GM21360 (cell line): Measurements from ENCODE around the gene ARMC9.

ENCODE experiments used
- ATAC-seq: cut with Tn5 transposase; IDR thresholded peaks from one replicate; pipeline ENCODE4 v1.9.1; 2021; ENCODE audit warnings: mild to moderate bottlenecking, moderate library complexity; ENCODE audit not compliant: unreplicated experiment

ARMC9 gene

DNA sequence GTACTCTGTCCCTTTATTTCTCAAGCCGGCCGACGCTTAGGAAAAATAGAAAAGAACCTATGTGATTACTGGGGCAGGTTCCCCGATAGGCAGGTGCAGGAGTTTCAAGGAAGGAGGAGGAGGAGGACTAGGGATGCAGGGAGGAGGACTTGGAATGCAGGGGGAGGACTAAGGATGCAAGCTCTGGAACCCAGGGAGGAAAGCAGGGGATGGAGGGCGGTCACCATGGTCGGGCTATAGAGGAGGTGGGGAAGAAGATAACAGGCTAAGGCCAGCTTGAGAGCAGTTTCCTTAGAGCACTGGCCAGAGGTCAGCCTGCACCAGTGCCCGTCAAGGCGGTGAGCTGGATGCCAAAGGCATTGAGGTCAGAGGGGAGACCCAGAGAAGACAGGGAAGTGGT lies 178.4 kb downstream of the ARMC9 start:
- no peak for ATAC-seq

DNA sequence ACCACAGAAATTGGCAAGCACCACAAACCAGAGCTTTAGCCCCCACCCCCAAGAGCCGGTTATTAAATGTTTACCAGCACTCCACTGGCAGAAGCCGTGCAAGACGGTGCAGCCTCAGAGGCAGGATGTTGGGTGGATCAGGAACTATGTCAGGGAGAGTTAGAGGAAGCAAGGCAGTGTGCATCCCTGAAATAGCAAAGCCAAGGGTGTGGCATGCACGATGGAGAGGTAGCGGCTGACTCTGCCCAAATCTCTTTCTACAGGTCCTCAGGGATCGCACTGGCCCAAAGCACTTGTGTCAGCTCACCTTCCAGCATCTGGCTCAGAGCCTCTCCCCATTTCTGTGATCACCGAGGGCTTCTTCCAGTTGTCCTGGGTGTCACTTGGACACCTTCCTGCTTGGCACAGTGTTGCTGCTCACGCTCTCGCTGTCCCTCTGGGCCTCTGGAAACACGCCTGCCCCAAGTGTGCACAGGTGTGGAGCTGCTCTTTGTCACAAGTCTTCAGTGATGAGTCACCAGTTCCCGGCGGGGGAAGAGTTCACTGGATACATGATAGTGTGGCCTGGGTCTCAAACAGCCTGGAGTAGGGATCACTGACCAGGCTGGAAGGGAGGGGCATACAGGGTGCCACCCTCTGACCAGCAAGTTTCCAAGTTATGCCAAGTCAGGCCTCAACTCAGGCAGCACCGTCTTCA lies 179.7 kb downstream of the ARMC9 start:
- ATAC-seq, result no peak

DNA sequence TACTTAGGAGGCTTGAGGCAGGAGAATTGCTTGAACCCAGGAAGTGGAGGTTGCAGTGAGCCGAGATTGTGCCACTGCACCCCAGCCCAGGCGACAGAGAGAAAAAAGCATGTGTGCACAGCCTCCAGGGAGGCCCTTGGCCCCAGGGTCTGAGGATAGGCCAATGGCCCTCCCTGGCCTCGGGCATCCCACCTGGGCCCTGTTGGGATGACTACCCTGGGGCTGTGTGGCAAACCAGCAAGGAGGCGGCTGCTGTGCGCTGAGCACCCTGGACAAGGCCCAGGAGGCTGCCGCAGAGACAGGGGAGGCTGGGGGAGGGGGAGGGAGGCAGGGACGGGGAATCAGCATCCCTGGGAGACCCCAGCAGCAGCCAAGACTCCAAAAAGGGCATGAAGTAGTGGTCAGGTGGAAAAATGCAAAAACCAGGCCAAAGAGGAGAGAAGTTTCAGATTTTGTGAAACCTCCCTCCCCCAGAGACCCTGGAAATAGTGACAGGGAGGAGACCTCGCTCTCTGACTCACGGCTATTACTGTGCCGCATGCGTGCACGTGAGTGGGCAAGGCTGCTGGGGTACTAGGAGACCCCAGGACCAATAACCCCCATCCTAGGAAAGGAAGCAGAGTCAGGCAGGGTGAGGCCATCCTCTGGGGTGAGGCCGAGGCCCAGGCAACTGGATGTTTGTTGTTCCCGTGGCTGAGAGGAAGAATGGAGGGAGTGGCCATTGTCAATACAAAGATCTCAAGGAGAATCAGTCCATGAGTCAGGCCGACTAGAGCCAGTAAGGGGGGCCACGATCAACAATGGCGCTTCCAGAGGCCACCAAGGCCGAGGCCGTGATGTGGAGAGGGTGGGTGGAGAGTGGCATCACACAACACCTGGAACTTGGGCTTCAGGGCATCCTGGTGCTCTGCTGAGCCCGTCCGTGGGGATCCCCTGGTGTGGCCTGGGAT lies 181.1 kb downstream of the ARMC9 start:
- no peak for ATAC-seq

DNA sequence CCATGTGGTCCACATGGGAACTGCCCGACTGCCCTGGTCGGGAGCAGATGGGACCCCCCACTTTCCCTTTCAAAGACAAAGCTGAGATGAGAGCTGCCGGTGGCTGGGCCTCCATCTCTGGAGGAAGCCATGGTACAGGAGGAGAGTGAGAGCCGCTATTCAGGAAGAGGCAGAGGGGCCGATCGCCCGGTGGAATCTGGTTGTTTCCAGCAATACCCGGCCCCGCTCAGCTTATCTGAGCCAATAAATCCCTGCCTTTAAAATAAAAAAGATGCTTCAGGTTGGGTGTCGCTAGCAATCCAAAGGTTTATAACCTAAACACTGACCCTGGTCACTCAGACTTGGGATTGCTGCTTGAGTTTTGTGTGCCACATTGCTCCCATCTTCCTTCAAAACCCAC lies 181.9 kb downstream of the ARMC9 start:
- no peak for ATAC-seq

DNA sequence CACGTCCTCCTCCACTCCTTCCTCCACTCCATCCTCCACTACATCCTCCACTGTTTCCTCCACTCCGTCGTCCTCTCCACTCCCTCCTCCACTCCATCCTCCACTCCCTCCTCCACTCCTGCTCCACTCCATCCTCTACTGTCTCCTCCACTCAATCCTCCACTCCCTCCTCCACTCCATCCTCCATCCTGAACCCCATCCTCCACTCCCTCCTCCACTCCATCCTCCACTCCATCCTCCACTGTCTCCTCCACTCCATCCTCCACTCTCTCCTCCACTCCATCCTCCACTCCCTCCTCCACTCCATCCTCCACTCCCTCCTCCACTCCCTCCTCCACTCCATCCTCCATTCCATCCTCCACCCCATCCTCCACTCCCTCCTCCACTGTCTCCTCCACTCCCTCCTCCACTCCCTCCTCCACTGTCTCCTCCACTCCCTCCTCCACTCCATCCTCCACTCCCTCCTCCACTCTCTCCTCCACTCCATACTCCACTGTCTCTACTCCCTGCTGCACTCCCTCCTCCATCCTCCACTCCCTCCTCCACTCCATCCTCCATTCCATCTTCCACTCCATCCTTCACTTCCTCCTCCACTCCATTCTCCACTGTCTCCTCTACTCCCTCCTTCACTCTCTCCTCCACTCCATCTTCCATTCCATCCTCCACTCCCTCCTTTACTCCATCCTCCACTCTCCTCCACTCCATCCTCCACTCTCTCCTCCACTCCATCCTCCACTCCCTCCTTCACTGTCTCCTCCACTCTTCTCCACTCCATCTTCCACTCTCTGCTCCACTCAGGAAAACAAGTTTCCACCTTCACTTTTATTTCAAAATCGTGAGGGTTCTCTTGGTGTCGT lies 182.8 kb downstream of the ARMC9 start:
- no peak for ATAC-seq

DNA sequence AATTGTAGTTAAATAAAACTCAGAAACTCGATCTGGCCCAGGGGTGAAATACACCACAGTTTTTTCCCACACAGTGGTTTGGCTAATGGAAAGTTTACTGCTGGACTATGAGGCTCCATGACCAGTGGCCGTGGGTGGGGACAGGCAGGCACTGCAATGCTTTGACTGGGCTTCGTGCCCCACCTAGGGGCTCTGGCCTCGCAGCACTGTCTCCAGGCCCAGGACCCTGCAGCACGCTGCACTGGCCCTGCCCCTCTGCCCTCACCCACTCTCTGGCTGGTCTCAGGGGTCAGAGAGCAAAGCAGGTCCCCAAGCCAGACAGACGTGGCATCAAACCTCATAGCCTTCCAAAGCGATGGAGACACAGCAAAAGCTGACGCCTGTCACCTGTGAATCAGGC lies 183.7 kb downstream of the ARMC9 start:
- ATAC-seq, result no peak

DNA sequence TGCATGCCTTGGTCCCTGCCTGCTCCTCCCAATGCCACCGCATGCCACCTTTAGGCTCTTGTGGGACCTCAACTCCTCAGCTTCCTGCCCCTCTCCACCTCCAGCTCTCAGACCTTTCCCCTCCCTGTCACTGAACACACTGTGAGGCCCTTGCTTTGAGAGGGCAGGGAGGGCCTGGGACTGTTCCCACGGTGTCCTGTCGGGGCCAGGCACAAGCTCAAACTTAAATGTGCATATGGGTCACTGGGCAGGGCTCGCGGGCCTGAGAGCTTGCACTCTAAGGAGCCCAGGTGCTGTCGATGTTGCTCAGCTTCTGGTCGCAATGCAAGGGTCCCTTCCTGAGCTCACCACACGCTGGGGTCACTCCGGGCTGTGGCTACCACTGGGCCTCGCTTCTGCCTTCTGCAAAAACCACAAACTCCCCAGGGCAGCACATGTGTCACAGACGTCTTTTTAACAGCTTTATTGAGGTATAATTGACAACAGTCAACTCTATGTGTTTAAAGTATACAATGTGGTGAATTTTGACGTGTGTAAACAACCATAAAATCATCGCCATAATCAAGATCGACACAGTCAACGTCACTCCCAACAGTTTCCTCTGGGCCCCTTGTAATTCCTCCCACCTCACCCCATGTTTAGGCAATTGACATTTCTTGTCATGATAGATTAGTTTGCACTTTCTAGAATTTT lies 185.1 kb downstream of the ARMC9 start:
- ATAC-seq, result no peak

DNA sequence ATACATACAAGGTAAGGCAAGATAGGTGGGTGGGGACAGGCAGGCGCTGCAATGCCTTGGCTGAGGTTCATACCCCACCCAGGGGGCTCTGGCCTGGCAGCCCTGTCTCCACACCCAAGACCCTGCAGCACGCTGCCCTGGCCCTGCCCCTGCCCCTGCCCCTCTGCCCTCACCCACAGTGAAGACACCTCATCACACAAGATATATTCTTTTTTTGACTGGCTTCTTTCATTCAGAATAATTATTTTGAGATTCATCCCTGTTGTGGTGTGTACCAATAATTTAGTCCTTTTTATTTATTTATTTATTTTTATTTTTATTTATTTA lies 185.6 kb downstream of the ARMC9 start:
- ATAC-seq, result no peak

DNA sequence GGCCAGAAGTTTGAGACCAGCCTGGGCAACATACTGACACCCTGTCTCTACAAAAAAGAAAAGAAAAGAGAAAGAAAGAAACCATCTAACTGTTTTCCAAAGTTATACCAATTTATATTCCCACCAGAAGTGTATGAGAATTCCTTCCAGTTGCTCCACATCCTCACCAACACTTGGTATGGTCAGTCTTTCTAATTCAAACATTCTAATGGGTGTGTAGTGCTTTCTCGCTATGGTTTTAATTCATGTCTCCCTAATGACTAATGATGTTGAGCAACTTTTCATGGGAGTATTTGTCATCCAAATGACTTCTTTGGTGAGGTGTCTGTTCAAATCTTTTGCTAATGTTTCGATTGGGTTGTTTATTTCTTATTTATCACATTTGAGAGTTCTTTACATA lies 186.5 kb downstream of the ARMC9 start:
- ATAC-seq, result no peak

DNA sequence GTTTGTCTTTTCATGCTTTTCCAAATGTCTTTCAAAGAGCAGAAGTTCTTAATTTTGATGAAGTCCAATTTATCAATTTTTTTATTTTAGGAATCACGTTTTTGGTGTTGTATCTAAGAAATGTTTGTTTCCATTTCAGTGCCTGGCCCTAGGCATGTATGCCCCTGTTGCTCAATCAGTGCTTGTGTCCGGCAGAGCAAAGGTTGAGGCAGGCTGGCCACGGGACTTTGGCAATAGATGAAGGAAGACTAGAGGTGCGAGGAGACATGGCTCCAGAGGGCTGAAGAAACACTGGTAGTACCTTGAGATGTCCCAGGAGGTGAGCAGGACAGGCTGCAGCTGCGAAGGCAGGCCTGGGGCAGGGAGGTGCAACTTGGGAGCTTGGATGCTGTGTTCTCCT lies 187.0 kb downstream of the ARMC9 start:
- no peak for ATAC-seq

DNA sequence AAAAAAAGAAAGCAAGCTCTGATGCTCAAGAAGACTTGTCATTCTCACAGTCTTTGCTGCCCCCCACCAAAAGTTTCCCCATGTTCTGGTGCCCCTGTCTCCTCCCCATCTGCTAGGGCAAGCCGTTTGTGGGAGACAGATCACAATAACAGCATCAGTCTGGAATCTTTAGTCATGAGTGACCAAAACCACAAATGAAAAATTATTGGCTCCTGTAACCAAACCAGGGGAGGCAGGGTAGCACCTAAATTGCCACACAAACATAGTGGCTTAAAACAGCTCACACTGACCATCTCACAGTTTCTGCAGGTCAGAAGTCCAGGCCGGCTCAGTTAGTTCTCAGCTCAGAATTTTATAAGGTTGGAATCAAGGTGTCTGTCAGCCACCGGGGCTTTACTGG lies 188.0 kb downstream of the ARMC9 start:
- ATAC-seq, result no peak

DNA sequence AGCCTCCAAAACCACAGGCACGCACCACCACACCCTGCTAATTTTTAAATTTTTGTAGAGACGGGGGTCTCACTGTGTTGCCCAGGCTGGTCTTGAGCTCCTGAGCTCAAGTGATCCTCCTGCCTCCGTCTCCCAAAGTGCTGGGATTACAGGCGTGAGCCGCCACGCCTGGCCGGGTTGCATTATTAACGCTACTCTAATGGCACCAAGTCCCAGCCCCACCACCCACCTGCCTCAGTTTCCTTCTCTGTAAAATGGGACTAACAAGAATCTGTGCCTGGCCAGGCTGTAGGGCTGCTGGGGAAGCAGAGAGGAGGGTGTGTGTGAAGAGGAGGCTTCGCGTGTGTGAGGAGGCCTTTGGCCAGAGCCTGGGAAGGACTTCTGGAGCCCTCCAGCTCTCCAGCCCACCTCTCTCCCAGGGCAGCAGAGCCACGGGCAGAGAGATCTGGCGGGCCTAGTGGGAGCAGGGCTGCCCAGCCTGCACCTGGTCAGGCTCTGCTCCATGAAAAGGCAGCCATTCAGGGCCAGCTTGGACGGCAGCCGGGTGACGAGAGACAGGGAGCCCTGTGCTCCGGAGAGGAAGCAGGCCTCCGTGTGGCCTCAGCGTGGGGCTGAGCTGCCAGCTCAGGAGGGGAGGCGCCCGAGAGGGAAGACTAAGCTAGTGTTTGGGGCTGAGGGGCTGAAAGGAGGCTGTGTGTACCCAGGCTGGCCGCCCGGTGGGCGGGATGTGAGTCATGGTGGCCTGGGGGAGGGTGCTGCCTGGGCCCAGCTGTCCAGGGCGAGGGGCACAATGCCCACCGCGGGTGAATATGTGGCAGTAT lies 189.7 kb downstream of the ARMC9 start:
- ATAC-seq, result no peak

DNA sequence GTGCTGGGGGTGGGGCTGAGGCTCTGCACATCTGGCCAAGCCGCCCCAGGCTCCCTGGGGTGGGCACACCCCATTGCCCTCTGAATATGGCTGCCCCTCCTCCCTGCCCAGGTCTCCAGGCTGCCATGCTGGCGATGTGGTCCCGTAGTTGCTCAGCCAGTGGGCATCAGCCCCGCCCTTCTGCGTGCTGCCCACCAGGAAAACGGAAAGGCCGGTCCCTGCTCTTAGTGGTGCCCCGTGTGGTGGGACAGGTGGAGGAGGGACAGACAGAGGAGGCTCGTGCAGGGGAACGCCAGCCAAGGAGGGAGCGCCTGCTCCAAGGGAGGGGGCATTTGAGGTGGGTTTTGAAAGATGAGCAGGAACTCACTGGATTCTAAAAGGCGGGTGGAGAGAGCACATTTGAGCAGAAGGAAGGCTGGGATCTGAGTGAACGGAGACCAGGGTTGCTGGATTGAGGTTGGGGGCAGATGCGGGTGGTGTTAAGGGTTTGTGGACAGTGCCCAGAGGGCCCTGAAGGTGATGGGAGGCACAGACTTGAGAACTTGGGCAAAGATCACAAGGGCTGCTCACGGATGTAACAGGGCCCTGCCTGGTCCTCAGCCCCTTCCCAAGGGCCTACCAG lies 190.4 kb downstream of the ARMC9 start:
- no peak for ATAC-seq

DNA sequence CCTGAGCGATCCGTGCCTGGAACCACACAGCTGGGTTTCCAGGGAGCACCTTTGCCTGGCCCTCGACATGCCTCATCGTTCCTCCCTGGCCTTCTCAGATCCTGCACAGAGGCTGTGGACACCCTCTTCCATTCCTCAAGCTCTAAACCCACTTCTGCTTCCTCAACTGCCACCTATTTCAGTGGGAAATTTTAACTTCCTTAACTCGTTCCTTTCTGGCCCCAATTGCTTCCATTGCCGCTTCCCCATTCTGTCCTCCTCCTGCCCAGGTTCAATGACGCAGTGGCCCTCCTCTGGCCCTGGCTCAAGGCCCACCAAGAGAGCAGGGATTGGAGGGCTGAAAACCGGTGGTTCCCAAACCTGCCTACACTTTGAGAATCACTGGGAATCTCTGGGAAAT lies 192.2 kb downstream of the ARMC9 start:
- no peak for ATAC-seq

DNA sequence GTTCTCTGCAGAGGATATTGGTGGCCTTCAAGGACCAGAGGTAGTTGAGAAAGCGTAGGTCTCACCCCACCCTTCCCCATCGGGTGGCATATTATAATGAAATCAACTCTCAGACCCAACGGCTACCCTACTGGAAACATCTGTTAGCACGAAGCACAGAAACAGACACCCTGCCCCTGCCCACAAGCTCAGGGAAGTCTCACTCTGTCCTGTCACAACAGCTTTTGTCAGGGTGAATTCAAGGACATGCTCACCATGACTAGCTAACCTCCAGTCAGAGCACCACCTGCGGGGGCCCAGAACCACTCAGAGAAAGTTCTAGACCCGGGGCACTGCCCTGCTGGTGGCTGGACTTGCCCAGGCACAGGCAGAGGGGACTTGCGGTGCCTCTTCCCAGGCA lies 193.6 kb downstream of the ARMC9 start:
- ATAC-seq, result no peak

DNA sequence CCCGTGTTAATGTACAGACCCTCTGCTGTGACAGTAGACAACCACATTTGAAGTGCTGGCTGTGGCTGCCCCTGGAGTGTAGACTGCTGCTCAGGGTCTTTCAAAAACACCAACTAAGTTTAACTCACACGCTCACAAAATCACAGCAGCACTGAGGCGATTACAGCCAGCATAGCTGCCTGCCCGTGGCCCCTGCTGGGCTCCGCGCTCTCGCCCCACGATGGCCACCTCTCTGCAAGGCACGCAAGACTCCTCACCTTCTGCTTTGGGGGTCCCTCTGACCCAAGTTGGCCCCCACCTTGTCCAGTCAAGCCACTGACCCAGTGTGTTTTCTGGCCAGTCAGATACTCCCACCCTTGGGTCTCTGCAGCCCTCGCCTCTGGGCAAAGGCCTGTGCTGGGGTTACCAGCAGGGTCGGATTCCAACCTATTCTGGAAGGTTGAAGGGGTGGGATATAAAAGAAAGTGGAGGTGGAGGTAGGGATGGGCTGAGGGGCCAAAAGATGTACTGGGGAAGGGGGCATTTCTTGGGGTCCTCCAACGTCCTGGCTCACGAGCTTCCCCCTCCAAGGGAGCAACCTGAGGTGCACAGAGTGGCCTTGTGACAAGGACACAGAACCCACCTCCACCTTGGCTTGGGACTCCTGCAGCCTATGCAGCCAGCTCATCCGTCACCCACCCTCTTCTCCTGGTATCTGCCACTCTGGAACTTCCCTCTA lies 194.2 kb downstream of the ARMC9 start:
- no peak for ATAC-seq

DNA sequence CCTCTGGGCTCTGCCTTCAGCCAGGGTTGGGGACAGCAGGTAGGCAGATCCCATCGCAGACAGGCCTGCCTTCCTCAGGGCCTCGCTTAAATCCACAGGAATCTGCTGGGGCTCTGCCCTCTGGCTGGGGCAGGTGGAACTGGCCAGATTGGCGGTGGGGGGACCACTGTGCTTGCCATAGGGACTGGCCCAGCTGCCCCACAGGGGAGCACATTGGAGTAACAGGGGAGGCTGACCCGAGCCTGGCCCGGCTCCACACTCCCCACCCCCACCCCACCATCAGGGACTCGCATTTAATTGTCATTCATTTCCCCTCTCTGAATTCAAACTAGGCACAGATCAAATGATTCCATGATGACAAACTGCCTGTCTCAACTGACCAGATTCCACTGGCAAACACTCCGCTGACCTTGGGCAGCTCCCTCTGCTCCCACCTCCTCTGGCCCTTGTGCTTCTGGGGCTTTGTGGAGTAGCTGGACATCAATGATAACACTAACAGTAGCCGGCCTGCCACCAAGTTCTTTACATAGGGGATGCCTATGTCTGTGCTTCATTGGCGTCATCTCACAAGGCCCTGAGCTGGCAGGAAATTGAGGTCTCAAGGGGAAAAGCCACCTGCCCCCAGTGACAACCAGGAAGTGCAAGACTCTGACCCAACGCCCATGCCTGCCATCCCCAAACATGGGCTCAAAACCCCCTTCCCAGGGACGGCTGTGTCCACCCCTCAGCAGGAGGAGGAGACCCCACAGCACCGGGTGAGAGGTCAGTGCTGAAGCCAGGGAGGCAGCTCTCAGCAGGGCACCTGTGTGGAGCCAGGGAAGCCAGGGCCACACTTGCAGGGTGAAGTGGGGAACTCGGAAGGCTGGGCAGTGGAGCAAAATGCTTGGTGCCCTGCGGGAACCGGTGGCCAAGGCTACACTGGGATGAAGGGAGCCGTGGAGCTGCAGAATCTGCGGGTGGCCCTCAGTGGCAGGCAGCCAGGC lies 195.0 kb downstream of the ARMC9 start:
- no peak for ATAC-seq
